ENCODE results near the gene TEAD4. TPM values are rescaled to one million over a fixed set of nuclear protein-coding genes. Genes with fewer than 3 reads are reported as not detected.

Gene TEAD4
- total RNA-seq, 1 experiment from 2014 or later: 43.2 TPM

DNA sequence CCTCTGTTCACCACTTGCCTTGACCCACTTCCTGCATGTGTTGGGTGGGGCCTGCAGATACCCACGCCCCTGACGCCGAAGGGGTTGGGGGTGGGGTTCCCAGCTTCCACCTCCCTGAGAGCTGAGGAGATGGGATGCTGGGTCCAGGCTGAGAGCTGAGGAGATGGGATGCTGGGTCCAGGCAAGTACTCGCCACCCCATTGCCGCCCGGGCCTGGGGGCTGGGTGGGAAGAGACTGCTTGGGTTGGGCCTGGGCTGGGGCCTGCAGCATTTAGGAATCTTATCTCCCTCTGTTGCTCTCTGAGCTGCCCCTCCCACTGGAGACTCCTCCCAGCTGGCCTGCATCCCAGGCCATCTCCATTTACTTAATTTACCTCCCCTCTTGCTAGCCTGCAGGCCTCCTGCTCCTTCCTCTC, 17.4 kb downstream of the TEAD4 start:
- no peak overlapping the region for H3K4me2 ChIP-seq (ENCODE audit: low read length)
- CTCF ChIA-PET: no interaction called here
- TF ChIP-seq RAD21 (IDR thresholded peaks at IDR 0.05; ENCODE audit: low read depth) (no peak), EZH2phosphoT487 (IDR thresholded peaks at IDR 0.05; ENCODE audit: borderline replicate concordance) (no peak), POLR2A (IDR thresholded peaks at IDR 0.05; ENCODE audit: borderline replicate concordance, extremely low read depth, insufficient read depth, insufficient read length) (no peak), EGR1 (IDR thresholded peaks at IDR 0.05; ENCODE audit: low read depth) (no peak), SP1 (IDR thresholded peaks at IDR 0.05; ENCODE audit: low read depth) (no peak), CBX3 (IDR thresholded peaks at IDR 0.05; ENCODE audit: low read depth) (no peak), EZH2 (IDR thresholded peaks at IDR 0.05) (no peak), YY1 (IDR thresholded peaks at IDR 0.05; ENCODE audit: extremely low read depth, insufficient replicate concordance, low read depth, low read length) (no peak), ELF1 (IDR thresholded peaks at IDR 0.05; ENCODE audit: borderline replicate concordance, low read depth) (no peak), SIN3A (IDR thresholded peaks at IDR 0.05; ENCODE audit: low read depth) (no peak), FOSL1 (IDR thresholded peaks at IDR 0.05; ENCODE audit: low read depth) (no peak)
- TF ChIP-seq, protein P1, sequence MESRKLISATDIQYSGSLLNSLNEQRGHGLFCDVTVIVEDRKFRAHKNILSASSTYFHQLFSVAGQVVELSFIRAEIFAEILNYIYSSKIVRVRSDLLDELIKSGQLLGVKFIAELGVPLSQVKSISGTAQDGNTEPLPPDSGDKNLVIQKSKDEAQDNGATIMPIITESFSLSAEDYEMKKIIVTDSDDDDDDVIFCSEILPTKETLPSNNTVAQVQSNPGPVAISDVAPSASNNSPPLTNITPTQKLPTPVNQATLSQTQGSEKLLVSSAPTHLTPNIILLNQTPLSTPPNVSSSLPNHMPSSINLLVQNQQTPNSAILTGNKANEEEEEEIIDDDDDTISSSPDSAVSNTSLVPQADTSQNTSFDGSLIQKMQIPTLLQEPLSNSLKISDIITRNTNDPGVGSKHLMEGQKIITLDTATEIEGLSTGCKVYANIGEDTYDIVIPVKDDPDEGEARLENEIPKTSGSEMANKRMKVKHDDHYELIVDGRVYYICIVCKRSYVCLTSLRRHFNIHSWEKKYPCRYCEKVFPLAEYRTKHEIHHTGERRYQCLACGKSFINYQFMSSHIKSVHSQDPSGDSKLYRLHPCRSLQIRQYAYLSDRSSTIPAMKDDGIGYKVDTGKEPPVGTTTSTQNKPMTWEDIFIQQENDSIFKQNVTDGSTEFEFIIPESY (IDR thresholded peaks at IDR 0.05; ENCODE audit: extremely low read depth, insufficient replicate concordance, low read length): no peak
- DNase-seq (ENCODE audit: low read depth, low spot score) (no peak), ATAC-seq (no peak)
- H3K36me3 ChIP-seq (ENCODE audit: control insufficient read depth in 1 of 2, insufficient read depth in 2 of 2, low read length in 2 of 2): peaks cover 0 to 11% of the 10 kb centered on the region in 2 experiments; a peak in 1 of 4 replicates
- intact Hi-C loops (cut with micrococcal nuclease): no loop called here
- H3K27ac ChIP-seq (ENCODE audit: low read depth, low read length): no peak overlapping the region
- POLR2A ChIA-PET: no interaction called here
- no TSS peak for BruUV-seq (replicated peaks)
- H3K79me2 ChIP-seq (ENCODE audit: insufficient read depth, low read length): peaks cover 67% of the 10 kb centered on the region
- no peak overlapping the region for H2AFZ ChIP-seq (ENCODE audit: low read depth, low read length, poor library complexity, severe bottlenecking)
- RAD21 ChIA-PET (ENCODE audit: low non-redundant PET in 1 of 2, low total read pairs in 2 of 2, uncharacterized antibody in 2 of 2, unreplicated experiment in 2 of 2): no interaction called here
- no peaks in the 10 kb centered on the region for H4K20me1 ChIP-seq (ENCODE audit: insufficient read depth)
- no peaks in the 10 kb centered on the region for H3K9me2 ChIP-seq (ENCODE audit: insufficient read depth)
- H3K9ac ChIP-seq (ENCODE audit: low read length): no peak overlapping the region
- H3K4me3 ChIP-seq (replicated peaks in 1 of 2; ENCODE audit: low read depth in 1 of 2, low read length in 2 of 2): no peak overlapping the region
- no peaks in the 10 kb centered on the region for H3K9me3 ChIP-seq (ENCODE audit: control insufficient read depth in 1 of 2, insufficient read depth in 1 of 2, low read depth in 1 of 2, low read length in 2 of 2)
- no peaks in the 10 kb centered on the region for H3K4me1 ChIP-seq (ENCODE audit: control insufficient read depth in 1 of 2, insufficient read depth in 2 of 2, low read length in 2 of 2)
- H3K27me3 ChIP-seq (ENCODE audit: insufficient read depth, low read length): no peaks in the 10 kb centered on the region
